Smooth muscle cell (in vitro differentiated cells): ENCODE results near the gene PRKCA. TPM values are rescaled to one million over a fixed set of nuclear protein-coding genes. Genes with fewer than 3 reads are reported as not detected.

ENCODE experiments used
- DNase-seq: peaks from one replicate; lab custom pipeline; 2025; ENCODE audit not compliant: unreplicated experiment; lab: John Stamatoyannopoulos, UW
- H2AFZ ChIP-seq: fragments of 200-600 bp; sonication (generic); 2 replicates; pipeline ENCODE4 v1.6.0; 2016; ENCODE audit warnings: antibody characterized with exemption, low read depth, mild to moderate bottlenecking
- H3F3A ChIP-seq: fragments of 200-600 bp; sonication (generic); 2 replicates; pipeline ENCODE4 v1.6.0; 2017; ENCODE audit warnings: antibody characterized with exemption, low read depth
- H3K27ac ChIP-seq: fragments of 200-600 bp; sonication (generic); 2 replicates; pipeline ENCODE4 v1.5.1; 2016; ENCODE audit warnings: low read depth, mild to moderate bottlenecking
- H3K27me3 ChIP-seq: fragments of 200-600 bp; sonication (generic); 2 replicates; pipeline ENCODE4 v1.6.1; 2016; ENCODE audit warnings: low read depth, mild to moderate bottlenecking
- H3K36me3 ChIP-seq: fragments of 200-600 bp; sonication (generic); 2 replicates; pipeline ENCODE4 v1.5.1; 2016; ENCODE audit warnings: low read depth
- H3K4me1 ChIP-seq: fragments of 200-600 bp; sonication (generic); 2 replicates; pipeline ENCODE4 v1.5.1; 2016; ENCODE audit warnings: low read depth
- H3K4me2 ChIP-seq: fragments of 200-600 bp; sonication (generic); 2 replicates; pipeline ENCODE4 v1.6.0; 2016; ENCODE audit warnings: mild to moderate bottlenecking
- H3K4me3 ChIP-seq: fragments of 200-600 bp; sonication (generic); 2 replicates; pipeline ENCODE4 v1.5.1; 2016; ENCODE audit warnings: mild to moderate bottlenecking
- H3K79me2 ChIP-seq: fragments of 200-600 bp; sonication (generic); 2 replicates; pipeline ENCODE4 v1.6.0; 2016; ENCODE audit warnings: low read depth, mild to moderate bottlenecking
- H3K9ac ChIP-seq: fragments of 200-600 bp; sonication (generic); 2 replicates; pipeline ENCODE4 v1.6.0; 2016; ENCODE audit warnings: low read depth
- H3K9me3 ChIP-seq: fragments of 200-600 bp; sonication (generic); replicated peaks from 2 replicates; pipeline ENCODE4 v1.5.1; 2016; ENCODE audit warnings: low read depth
- H4K20me1 ChIP-seq: fragments of 200-600 bp; sonication (generic); 2 replicates; pipeline ENCODE4 v1.6.0; 2016; ENCODE audit warnings: low read depth
- WGBS: methylation state at CpG from one replicate; pipeline ENCODE4 v1.1.7; 2016; ENCODE audit warnings: low lambda C conversion rate; 5-methylcytosine and 5-hydroxymethylcytosine counted together
- polyA plus RNA-seq: library from polyadenylated mRNA; unstranded; fragments of >200 nt; fragmentation: Nextera tagmentation; extraction: Ambion mirVana; gene quantifications from 2 replicates; pipeline ENCODE4 v1.2.1, GENCODE V29; 2016
- total RNA-seq: library from RNA; depleted of rRNA; stranded (reverse); fragments of >200 nt; gene quantifications from 2 replicates; pipeline ENCODE4 v1.2.3, GENCODE V29; 2014
- TF ChIP-seq, protein P1 (sequence below): fragments of 200-600 bp; sonication (generic); IDR thresholded peaks from 2 replicates; pipeline ENCODE4 v1.5.1; 2017; ENCODE audit warnings: borderline replicate concordance, mild to moderate bottlenecking, antibody characterized with exemption; ENCODE audit not compliant: insufficient read depth, poor library complexity, severe bottlenecking

Gene PRKCA
- total and polyA plus RNA-seq, 2 experiments from 2014 or later, result 0.78 to 7.1 TPM

DNA sequence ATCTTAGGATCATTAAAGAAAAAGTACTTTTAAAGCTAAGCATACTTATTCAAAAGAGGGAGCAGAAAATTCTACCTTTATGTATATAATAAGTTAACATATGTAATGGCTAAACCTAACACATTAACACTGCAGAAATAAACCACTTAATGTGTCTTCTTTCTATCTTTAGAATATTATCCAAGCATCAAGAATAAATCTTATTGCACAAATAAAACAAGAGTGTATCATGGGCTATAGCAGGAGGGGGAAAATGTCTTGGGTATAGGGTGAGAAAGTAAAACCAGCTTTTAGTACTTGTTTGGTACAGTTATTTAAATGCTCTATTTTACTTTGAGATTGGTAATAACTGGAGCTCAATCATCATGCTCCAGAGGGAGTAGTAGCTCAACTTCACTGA is 10.9 kb downstream of the PRKCA start:
- Histone ChIP-seq H3K4me3 (no peak overlapping the region), H4K20me1 (no peaks in the 10 kb centered on the region), H3K36me3 (no peaks in the 10 kb centered on the region), H3K27ac (no peak overlapping the region), H2AFZ (no peak overlapping the region), H3F3A (no peaks in the 10 kb centered on the region), H3K4me1 (no peaks in the 10 kb centered on the region), H3K79me2 (no peaks in the 10 kb centered on the region), H3K4me2 (no peak overlapping the region), H3K27me3 (no peaks in the 10 kb centered on the region), H3K9me3 (no peaks in the 10 kb centered on the region), H3K9ac (no peak overlapping the region)
- DNase-seq, result no peak
- TF ChIP-seq, protein P1, sequence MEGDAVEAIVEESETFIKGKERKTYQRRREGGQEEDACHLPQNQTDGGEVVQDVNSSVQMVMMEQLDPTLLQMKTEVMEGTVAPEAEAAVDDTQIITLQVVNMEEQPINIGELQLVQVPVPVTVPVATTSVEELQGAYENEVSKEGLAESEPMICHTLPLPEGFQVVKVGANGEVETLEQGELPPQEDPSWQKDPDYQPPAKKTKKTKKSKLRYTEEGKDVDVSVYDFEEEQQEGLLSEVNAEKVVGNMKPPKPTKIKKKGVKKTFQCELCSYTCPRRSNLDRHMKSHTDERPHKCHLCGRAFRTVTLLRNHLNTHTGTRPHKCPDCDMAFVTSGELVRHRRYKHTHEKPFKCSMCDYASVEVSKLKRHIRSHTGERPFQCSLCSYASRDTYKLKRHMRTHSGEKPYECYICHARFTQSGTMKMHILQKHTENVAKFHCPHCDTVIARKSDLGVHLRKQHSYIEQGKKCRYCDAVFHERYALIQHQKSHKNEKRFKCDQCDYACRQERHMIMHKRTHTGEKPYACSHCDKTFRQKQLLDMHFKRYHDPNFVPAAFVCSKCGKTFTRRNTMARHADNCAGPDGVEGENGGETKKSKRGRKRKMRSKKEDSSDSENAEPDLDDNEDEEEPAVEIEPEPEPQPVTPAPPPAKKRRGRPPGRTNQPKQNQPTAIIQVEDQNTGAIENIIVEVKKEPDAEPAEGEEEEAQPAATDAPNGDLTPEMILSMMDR, result no peak

DNA sequence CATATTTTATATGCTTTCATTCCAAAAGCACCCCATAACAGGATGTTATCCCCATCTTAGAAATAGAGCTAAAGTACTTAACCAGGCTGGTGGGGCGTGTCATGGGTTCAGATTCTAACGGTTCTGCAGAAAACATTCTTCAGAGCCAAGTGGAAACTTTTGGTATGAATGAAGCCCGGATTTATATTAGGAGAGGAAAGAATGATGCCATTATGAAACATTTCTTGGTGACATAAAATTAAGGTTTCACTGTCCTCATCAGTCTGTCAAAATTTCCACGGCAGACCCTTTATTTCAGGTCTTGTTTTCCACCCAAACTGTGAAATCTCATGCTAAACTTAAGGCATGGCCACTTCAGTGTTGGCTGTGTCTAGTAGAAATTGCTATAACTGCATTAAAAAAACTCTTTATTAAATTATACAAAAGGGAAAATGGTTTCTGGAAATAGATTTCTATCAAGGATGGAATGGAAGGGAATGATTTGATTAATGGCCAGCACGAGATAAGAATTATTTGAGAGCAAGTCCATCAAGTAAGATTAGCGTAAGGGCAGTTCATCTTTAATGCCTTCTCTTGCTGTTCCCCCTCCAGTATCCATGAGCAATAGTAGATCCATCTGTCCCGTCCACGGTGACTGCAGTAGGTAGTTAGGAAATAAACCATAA is 11.7 kb downstream of the PRKCA start:
- TF ChIP-seq, protein P1, result no peak
- Histone ChIP-seq H2AFZ (no peak overlapping the region), H3K4me2 (no peak overlapping the region), H3K4me1 (no peaks in the 10 kb centered on the region), H3K27ac (no peak overlapping the region), H4K20me1 (no peaks in the 10 kb centered on the region), H3K36me3 (no peaks in the 10 kb centered on the region), H3K79me2 (no peaks in the 10 kb centered on the region), H3F3A (no peaks in the 10 kb centered on the region), H3K9ac (no peak overlapping the region), H3K9me3 (no peaks in the 10 kb centered on the region), H3K4me3 (no peak overlapping the region), H3K27me3 (no peaks in the 10 kb centered on the region)
- WGBS, result 95% methylated on average over 8 of the region's 8 CpGs
- DNase-seq, result no peak

DNA sequence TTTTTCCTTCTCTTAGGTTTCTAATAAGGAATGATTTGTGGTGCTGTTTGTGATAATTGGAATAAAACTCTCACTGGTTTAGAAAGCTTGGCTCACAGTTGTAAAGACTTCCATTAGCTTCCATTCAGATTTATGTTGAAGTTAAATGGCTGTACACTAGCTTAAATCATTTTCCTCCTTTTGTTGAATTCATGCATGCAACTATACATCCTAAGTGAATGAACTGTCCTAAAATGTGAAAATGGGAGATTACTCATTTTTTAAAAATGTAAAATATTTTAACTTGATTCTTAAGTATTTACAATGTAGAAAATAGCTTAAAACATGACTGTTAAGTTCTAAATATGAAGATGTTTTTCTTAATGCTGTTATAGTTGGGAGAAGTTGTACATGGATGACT is 15.2 kb downstream of the PRKCA start:
- no peaks in the 10 kb centered on the region for H3K27me3 ChIP-seq
- peaks cover 9% of the 10 kb centered on the region for H3K36me3 ChIP-seq
- H3K4me1 ChIP-seq, result no peaks in the 10 kb centered on the region
- no peak overlapping the region for H3K4me3 ChIP-seq
- no peak overlapping the region for H3K4me2 ChIP-seq
- no peaks in the 10 kb centered on the region for H3K9me3 ChIP-seq
- no peaks in the 10 kb centered on the region for H3K79me2 ChIP-seq
- TF ChIP-seq, protein P1, result no peak
- H3K27ac ChIP-seq, result no peak overlapping the region
- no peak overlapping the region for H3K9ac ChIP-seq
- no peak for DNase-seq
- H3F3A ChIP-seq, result no peaks in the 10 kb centered on the region
- H2AFZ ChIP-seq, result no peak overlapping the region
- no peaks in the 10 kb centered on the region for H4K20me1 ChIP-seq

DNA sequence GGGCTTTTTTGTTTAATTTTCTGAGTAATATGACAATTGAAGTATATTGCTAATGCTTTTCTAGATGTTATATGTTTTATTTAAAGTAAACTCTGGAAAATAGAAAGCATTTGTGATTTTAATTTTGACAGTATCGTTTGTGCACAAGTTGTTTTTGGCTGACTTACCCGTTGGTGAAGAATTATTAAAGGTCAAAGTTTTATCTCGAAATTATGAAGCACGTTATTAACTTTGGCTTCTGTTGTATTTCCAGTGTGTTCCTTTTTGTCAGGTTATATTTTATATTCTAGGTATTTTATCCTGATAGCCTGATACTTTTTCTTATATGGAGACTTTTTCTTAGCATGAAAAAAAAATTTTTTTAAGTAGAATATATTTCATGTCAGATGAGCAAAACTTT is 16.8 kb downstream of the PRKCA start:
- peaks cover 9% of the 10 kb centered on the region for H3K36me3 ChIP-seq
- H4K20me1 ChIP-seq, result no peaks in the 10 kb centered on the region
- WGBS, result 93% methylated on average over 4 of the region's 4 CpGs
- TF ChIP-seq, protein P1, result no peak
- H3K4me2 ChIP-seq, result no peak overlapping the region
- no peak overlapping the region for H2AFZ ChIP-seq
- H3K9ac ChIP-seq, result no peak overlapping the region
- H3K27me3 ChIP-seq, result no peaks in the 10 kb centered on the region
- H3K79me2 ChIP-seq, result no peaks in the 10 kb centered on the region
- H3F3A ChIP-seq, result no peaks in the 10 kb centered on the region
- H3K4me3 ChIP-seq, result no peak overlapping the region
- H3K4me1 ChIP-seq, result no peaks in the 10 kb centered on the region
- no peak overlapping the region for H3K27ac ChIP-seq
- no peaks in the 10 kb centered on the region for H3K9me3 ChIP-seq
- DNase-seq, result no peak
